SW480 (cell line): ENCODE data around the gene CAPN9.
"Not testable (repeated sequence)": the region's sequence is repeated elsewhere in the genome, so short reads cannot be mapped to it uniquely, and the experiment has no call there.

ENCODE experiments used
- DNase-seq: peaks from one replicate; pipeline ENCODE4 v3.0.0-alpha.2; 2016; ENCODE audit warnings: low spot score

The CAPN9 gene

GRCh38 chr1:230709619-230710542 lies 37.3 kb upstream of the CAPN9 start:
- DNase-seq = no peak

DNA sequence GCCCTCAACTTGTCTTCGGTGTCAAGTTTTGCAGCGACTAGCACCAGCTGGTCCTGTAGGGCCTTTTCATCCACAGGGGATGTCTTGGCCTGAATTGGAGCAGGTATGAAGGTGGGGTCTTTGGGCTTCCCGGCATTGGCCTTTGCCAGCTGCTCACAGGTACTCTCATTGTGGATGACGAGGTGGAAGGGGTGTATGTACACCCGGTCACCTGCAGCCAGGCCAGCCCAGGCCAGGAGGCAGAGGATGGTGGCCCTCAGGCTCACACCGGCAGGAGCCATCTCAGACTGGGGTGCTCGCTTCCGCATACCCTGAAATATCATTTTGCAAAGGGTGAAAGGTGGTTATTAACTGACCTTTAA lies 36.7 kb upstream of the CAPN9 start:
- DNase-seq = no peak

DNA sequence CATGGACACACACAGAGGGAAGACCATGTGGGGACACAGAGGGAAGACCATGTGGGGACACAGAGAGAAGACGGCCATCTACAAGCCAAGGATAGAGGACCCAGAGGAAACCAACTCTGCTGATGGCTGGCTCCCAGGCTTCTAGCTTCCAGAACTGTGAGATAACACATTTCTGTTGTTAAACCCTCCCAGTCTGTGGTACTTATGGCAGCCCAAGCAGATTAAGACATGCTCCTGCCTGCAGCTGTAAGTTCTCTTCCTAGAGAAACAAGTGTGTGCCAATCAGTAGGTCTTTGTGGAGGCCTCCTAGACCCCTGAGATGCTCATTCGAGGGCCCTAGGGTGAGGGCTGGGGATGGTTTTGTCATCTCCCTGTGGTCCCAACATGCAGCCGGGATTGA lies 35.9 kb upstream of the CAPN9 start:
- DNase-seq = no peak

GRCh38 chr1:230712470-230712942 lies 34.7 kb upstream of the CAPN9 start:
- no peak for DNase-seq

- DNase-seq = no peak
Measured at GRCh38 chr1:230713138-230713537, 34.0 kb upstream of the CAPN9 start.

DNA sequence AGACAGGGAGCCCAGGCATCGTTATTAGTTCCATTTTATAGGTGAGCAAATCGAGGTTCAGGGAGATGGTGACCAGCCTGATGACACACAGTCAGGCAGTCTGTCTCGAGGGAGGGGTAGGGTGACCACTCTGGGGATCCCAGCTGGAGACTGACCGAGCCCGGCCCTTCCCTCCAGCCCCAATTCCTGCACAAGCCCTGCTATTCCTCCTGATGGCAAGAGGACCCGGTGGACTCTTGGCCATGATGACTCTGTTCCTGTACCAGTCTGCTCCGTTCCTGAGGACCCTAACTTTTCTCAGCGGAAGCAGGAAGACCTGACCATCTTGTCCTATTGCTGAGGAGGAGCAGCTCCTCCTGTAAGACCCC lies 33.7 kb upstream of the CAPN9 start:
- DNase-seq = no peak

DNA sequence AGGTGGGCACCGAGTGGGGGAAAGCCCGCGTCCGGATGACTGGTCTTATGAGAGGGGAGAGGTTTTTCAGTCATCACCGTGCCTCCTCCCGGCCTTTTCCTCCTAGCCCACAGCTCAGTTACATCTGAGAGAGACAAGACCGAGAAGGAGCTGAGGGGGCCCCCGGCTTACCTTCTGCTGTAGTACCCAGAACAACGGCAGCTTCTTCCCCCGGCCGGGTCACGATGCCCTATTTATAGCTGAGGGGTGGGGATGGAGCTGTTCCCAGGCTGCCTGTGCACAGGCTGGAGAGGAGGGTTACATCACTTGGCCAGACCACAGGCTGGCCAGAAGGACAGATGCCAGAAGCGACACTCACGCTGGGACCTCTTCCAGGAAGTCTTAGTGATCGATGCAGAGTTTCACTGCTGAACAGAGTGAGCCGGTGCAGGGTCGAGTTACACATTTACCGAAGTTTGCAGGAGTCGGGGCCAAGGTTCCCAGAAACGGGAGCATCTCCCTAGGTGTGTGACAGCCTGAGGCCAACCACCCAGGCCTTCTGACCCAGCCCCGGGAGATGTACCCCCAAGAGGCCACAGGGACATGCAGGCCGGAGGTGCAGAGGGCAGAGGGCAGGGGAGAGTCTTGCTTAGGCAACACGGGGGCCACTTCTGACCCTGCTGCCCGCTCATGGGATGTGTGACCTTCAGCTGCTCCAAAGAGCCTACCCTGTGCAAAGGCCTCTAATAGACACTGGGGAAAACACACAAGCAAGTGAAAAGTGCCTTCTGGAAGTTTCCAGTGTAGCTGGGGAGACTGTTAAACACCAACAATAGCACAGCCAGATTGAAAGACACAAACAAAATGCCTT lies 33.0 kb upstream of the CAPN9 start, which contains the start of gene AGT:
Gene AGT (minus strand): TSS at position 208 of the 850 bp plus-strand sequence. CDS start 3,299 bp downstream, outside the sequence.
- DNase-seq = no peak

- DNase-seq = no peak
Measured at GRCh38 chr1:230715510-230715909, 31.7 kb upstream of the CAPN9 start.

- DNase-seq = not testable (repeated sequence)
Measured at GRCh38 chr1:230716453-230716852, 30.7 kb upstream of the CAPN9 start.

DNA sequence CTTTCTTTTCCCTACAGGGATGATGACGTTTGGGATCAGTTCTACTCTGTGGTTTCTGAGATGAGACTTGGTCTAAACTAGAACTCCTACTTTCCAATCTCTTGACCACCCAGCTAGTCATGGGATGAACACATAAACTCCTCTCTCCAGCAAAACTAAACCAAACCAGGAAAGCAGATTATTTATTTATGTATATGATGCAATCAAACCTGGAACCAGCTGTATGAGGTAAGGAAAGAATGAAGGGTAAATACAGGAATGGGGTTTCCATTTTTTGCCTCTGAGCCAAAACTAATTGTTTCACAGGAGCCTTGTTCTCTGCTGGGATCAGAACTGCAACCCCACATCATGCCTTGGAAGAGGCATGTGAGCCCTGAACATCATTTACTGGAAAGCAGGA lies 29.9 kb upstream of the CAPN9 start:
- no peak for DNase-seq

- not testable (repeated sequence) for DNase-seq
Measured at GRCh38 chr1:230721849-230722522, 25.2 kb upstream of the CAPN9 start.

GRCh38 chr1:230725256-230726012 lies 21.8 kb upstream of the CAPN9 start:
- DNase-seq = no peak

DNA sequence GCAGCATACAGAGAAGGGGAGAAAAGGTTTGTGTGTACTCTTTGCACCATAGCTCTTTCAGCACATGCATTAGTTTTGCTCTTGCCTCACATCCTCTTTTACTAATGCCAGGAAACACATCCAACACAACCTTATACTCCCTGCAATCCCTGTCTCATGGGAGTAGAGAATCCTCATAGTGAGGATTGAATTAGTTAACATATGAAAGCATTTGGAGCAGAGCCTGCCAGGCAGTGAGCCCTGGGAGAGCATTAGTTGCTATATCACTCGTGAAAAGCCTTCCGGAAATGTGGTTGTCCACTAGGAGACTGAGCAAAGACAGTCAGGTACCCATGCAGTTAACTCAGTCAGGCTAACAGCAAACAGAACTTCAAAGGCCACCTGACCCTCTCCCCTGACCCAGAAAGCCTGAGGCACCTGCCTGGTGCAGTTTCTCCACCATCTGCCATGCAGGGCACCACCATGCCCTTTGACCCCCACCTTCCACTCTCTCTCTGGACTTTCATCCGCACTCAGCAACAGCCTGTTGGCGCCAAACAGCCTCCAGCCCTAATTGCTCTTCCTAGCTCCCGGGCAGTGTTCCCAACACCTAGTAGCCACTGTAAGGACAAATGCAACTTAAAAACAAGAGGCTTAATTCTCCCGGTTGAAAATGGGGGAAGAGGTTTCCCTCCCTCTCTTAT lies 18.3 kb upstream of the CAPN9 start:
- no peak for DNase-seq

DNA sequence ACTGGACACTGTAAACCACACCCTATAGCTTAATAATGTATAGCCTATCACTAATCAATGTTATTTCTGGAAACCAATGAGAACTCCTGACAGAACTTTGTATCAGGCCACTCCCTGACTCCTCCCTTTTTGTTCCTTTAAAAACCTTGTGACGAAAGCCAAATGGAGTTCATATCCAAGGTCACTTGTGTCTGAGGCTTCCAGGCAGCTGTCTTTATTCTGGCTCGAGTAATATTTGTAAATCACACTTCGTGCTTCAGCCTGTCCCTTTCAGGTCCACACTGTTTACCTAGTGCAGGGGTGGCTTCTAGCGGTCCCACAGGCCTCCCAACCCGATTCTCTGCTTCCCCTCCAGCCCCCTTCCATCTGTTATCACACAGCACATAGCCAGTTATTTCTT lies 16.2 kb upstream of the CAPN9 start:
- DNase-seq = no peak

DNA sequence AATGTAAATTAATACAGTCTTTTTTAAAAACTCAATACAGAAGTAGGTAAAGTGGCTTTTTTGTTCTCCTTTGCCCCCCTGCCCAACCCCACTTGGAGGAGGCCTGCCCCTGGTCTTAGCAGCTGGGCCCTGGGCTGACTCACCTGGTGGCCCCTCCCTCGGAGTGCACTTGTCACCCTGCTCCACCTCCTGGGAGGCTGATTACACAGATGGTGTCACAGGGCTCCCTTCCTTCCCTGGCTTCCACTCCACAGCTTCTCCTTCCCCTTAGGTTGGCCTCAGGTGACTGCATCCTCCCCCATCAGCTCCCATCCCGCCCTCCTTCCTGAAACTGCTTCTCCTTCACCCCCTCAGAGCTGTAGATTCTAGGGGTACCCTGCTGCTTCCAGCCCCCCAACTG lies 11.7 kb upstream of the CAPN9 start:
- DNase-seq = peak; percentile 15

DNA sequence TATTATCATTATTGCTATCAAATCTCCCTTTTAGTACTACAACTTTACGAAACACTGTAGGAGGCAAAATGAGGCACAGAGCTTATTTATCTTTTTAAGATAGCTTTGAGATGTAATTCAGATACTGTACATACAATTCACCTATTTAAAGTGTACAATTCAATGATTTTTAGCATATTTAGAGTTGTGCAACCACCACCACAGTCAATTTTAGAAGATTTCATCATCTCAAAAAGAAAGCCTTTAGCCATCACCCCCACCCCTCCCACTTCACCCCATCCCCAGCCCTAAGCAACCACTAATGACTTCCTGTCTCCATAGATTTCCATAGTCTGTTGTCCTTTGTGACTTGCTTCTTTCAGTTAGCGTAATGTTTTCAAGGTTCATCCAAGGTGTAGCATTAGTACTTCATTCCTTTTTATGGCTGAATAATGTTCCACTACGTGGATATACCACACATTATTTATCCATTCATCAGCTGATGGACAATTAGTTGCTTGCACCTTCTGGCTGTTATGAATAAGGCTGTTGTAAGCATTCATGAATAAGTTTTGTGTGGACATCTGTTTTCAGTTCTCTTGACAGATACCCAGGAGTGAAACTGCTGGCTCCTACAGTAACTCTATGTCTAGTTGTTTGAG lies 9.4 kb upstream of the CAPN9 start:
- no peak for DNase-seq

- DNase-seq = no peak
Measured at GRCh38 chr1:230739564-230740290, 7.5 kb upstream of the CAPN9 start.

DNA sequence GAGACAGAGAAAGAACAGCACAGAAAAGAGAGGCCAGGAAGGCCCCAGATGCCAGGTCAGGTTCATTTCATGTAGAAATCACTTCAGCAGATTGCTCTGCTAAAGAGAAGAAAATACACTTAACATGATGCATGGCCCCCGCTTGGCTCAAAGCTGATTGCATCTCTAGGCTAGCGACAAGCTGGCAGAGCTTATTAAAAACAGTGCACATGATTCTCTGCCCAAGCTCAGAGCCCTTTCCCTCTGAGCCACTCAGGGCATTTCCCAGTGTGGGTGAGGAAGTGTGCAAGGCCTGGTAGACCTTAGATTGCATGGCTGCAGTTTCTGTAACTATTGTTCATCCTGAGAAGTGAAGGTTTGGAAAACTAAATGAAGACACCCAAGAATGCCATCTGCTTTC lies 3.3 kb upstream of the CAPN9 start:
- no peak for DNase-seq

DNA sequence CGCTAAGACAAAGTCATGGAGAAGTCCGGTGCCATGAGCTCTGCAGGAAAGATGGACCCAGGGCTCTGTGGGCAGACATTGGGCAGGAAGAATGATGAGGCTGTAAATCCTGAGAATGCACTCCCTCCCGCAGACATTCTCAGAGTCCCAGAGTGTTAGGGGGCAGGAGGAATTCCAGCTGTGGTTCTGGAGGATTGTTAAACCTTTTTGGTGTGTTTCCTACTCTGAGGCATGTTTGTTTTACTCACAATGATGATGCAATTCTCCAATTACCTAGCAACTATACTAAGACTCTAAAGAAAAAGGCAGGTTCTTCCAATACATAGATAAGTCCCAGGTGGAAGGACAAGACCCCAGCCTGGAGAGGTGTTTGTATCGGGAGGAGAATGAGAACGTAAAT lies 2.8 kb upstream of the CAPN9 start:
- no peak for DNase-seq

- DNase-seq = no peak
Measured at GRCh38 chr1:230745071-230745470, 2.1 kb upstream of the CAPN9 start.
